HG03558 (cell line): ENCODE measurements around the gene FMO5.
"Not testable (repeated sequence)": the region's sequence is repeated elsewhere in the genome, so short reads cannot be mapped to it uniquely, and the experiment has no call there.

ENCODE experiments used
- ATAC-seq: cut with Tn5 transposase; IDR thresholded peaks from one replicate; pipeline ENCODE4 v1.9.1; 2021; ENCODE audit warnings: moderate number of reproducible peaks; ENCODE audit not compliant: unreplicated experiment; ENCODE audit errors: extremely low read depth

FMO5 gene

DNA sequence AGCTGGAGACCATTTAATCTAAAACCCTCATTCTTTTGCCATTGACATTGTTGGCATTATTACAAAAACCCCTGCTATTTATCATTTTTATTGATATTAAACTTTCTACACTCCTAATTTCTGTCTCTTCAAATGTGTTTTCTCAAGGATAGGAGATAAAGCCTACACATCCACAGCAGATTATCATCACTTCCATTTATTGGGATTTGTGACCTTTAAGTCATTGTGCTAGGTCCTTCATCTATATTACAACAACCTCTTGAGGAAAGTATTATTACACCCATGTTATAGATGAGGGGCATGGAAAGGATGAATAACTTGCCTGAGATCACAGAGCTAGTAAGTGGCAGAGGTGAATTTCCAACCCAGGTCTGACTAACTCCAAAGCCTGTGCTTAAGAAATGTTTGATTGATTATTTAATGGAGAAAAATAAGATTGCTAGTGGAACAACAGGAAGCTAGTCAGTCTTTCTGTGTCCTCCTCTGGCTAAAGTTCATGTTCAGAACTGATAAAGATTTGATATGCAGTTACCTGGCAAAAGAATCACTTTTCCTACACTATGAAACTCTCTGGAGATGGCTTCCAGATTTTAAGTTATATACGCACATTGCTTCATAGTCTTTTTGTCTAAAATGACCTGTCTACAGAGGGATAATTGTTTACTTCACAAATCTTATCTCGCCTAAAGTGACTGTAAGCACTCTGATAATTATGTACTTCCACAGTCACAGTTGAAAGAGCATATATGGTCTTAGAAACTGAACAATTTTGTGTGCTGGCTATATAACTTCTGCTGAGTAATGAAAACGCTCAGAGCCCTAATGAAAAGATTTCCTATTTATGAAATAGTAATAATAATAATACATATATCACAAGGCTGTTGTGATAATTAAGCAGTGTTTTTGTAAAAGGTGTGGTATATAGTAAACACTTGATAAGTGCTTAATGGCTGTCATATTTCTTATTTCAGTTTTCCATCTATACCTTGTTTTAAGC, 15.0 kb downstream of the FMO5 start:
- ATAC-seq, result no peak

DNA sequence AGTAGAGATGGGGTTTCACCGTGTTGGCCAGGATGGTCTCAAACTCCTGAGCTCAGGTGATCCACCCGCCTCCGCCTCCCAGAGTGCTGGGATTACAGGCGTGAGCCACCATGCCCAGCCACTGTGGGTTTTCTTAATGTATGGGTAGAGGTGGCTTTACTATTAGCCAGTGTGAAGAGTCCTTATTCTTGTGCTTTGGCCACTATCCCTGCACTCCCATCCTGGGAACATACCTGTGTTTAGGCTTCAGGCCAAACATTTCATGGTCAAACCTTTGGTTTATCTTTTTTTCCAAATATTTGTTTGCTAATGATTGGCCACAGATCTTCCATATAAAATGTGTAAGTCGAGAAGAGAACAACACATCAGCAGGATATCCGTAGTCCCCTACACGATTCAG, 16.5 kb downstream of the FMO5 start:
- no peak for ATAC-seq

- ATAC-seq, result no peak
Observed at GRCh38 chr1:147207192-147207591, 17.9 kb downstream of the FMO5 start.

GRCh38 chr1:147204080-147204479, 21.1 kb downstream of the FMO5 start:
- ATAC-seq, result no peak

DNA sequence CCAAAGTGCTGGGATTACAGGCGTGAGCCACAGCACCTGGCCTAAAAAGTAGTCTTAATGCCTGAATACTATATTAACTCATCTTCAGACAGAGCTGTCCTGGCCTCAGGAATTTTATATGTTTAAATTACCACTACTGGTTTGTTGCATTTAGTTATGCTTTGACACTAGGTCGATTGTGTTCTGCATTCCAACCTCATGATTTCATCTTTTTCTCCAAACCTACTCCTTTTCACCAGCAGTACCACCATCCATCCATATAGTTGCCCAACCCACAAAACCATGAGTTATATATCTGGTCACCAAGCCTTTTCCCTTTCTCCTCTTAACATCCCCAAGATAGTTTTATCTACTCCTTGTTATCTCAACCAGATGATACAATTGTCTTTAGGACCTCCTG, 22.6 kb downstream of the FMO5 start:
- ATAC-seq, result no peak

GRCh38 chr1:147201786-147202185, 23.4 kb downstream of the FMO5 start:
- ATAC-seq, result no peak

- no peak for ATAC-seq
Observed at GRCh38 chr1:147201276-147201675, 23.9 kb downstream of the FMO5 start.

DNA sequence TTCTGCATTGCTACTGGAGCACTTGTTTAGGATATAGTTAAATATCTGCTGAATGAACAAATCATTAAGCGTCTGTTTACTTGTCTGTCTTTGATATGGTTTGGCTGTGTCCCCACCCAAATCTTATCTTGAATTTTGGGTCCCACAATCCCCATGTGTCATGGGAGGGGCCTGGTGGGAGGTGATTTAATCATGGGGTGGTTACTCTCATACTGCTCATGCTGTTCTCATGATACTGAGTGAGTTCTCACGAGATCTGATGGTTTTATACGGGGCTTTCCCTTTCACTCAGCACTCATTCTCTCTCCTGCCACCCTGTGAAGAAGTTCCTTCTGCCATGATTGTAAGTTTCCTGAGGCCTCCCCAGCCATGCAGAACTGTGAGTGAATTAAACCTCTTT, 27.8 kb downstream of the FMO5 start:
- not testable (repeated sequence) for ATAC-seq

DNA sequence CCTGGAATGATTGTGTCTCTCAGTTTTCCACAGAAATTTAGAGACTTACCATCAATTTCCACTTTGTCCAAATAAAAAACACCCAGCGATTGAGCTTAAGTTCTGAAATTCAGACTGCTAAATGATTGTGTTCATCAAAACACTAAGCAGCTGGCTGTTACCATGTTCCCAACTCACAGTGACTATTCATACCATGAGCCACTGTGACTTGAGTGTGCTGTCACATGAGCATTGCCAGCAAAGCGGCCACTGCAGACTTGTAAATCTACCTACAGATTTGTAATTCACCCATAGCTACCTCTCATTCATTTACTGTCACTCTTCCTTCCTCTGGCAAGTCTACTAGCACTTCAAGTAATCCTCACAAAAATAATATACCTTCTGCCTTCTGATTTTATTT, 35.6 kb downstream of the FMO5 start:
- ATAC-seq, result no peak

- ATAC-seq, result no peak
Observed at GRCh38 chr1:147185432-147185831, 39.7 kb downstream of the FMO5 start.

DNA sequence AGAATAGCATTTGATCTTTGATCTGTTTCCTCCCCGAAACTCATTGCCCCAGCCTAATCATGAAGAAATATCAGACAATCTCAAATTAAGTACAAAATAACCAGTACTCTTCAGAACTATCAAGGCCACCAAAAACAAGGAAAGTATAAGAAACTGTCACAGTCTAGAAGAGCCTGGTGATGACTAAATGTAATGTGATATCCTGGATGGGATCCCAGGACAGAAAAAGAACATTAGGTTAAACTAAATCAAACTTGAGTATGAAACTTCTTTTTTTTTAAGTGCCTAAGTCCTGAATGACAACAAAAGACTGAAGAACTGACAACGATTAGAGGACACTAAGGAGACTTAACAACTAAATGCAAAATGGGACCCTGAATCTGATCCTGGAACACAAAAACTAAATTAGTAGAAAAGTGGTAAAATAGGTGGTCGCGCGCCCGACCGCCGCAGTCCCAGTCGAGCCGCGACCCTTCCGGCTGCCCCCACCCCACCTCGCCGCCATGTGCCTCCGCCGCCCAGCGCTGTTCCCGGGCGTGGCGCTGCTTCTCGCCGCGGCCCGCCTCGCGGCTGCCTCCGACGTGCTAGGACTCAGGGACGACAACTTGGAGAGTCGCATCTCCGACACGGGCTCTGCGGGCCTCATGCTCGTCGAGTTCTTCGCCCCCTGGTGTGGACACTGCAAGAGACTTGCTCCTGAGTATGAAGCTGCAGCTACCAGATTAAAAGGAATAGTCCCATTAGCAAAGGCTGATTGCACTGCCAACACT, 47.3 kb downstream of the FMO5 start:
- no peak for ATAC-seq

DNA sequence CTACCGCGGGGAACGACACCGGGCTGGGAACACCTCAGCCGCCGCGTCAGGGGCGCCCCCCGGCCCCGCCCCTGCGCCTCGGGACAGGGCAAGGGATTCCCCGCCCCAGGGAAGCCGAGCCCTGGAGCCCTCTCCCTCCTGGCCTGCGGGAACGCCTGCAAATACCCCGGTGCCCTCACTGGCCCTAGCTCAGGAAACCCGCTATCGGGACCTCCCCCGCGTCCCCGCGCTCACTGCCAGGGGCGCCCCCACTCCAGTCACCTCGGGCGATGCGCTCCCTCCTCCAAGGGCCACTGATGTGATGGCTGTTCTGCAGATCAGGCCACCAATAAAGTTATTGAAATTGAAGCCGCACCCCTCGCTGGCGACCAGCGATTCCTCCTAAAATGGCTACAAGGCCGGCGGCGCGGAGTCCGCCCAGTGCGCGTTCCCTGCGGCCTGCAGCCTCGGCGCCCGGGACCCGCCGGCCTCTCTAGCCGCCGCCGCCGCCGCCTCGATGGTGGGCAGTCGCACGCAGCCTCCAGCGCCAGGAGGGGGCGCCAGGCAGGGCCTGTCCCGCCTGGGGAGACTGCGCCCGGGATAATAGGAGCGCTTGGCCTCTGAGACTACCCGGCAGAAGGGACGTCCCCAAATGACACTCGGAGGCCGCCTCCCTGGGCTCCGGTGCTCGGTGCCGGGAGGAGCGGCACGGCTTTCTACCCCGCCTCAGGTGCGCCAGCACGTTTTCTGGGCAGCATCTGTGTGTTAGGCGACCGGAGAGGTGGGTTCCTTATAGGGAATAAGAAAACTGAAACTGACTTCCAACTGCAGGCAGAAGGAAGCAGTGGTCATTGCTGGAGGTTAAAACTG, 52.7 kb downstream of the FMO5 start, which contains the start of gene PRKAB2:
Gene PRKAB2, minus strand, starts transcription at position 303 of the 849 bp plus-strand sequence. CDS start 326 bp downstream, outside the sequence.
- ATAC-seq, result peak; percentile 76

- ATAC-seq, result no peak
Observed at GRCh38 chr1:147171399-147172167, 53.6 kb downstream of the FMO5 start.

DNA sequence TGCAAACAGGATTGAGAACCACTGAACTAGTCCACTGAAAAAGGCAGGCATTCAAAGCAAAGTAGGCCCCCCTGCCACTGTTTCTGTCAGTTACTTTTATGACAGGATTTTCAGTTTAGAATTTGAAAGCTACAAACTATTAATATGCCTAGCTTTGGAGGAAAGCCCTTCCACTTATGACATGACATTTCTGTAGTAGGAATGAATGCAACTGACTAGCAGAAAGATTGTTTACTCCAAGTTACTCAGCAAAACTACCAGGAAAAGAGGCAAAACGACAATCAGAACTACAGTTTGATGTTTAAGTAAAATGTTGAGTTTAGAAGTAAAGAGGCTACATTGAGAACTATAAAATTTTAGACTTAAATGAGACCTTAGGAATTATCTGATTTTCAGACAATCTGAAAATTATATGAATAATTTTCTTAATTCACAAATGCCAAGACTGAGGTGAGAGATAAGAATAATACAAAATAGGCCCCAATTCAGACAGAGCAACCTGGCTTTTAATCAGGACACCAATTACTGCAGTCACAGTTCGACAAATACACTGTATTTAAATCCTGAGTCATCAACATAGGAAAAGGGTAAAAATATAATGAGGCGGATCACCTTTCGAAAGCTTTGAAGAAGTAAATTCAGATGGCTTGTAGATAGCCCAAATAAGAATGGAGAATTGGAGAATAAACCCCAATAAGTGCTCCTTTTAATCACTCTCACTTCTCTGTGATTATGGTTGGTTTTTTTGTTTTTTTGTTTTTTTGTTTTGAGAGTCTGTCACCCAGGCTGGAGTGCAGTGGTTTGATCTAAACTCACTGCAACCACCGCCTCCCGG, 55.1 kb downstream of the FMO5 start:
- ATAC-seq, result no peak

- ATAC-seq, result no peak
Observed at GRCh38 chr1:147169171-147169570, 56.0 kb downstream of the FMO5 start.

- ATAC-seq, result no peak
Observed at GRCh38 chr1:147168626-147169058, 56.5 kb downstream of the FMO5 start.

GRCh38 chr1:147167365-147167764, 57.8 kb downstream of the FMO5 start:
- ATAC-seq, result no peak

- ATAC-seq, result no peak
Observed at GRCh38 chr1:147163019-147163418, 62.1 kb downstream of the FMO5 start.

GRCh38 chr1:147162093-147162492, 63.0 kb downstream of the FMO5 start:
- no peak for ATAC-seq
